H1 (cell line): ENCODE measurements around the gene MASP1. TPM values are rescaled to one million over a fixed set of nuclear protein-coding genes. Genes with fewer than 3 reads are reported as not detected.

Experiments used
- CTCF ChIA-PET: fragments of 300-600 bp; sonication (Branson Sonifier 250); formaldehyde crosslinking; loops from one replicate; lab custom pipeline; 2021; ENCODE audit not compliant: partially characterized antibody; lab: Charles Lee
- POLR2A ChIA-PET: fragments of 300-600 bp; sonication (Branson Sonifier 250); formaldehyde crosslinking; loops from one replicate; lab custom pipeline; 2021; ENCODE audit warnings: inconsistent platforms; ENCODE audit not compliant: partially characterized antibody; lab: Charles Lee
- DNase-seq, 2 experiments: peaks; one replicate each; pipeline versions ENCODE4 v3.0.0 to v3.0.0-alpha.2; 2010 to 2022; ENCODE audit warnings: low spot score in 2 of 2, low read depth in 1 of 2, mixed read lengths in 1 of 2
- FAIRE-seq: peaks from 2 replicates; lab custom pipeline; 2011; peaks lifted over from hg19 to GRCh38; lab: Jason Lieb, UNC
- H2AFZ ChIP-seq: 2 replicates; pipeline ENCODE4 v1.8.1; 2012; ENCODE audit warnings: low read length, inconsistent platforms
- H2AK5ac ChIP-seq: 2 replicates; pipeline ENCODE4 v1.6.1; 2013; ENCODE audit warnings: low read depth, low read length
- H2BK120ac ChIP-seq: replicated peaks from 2 replicates; pipeline ENCODE3; 2013; ENCODE audit warnings: low read depth, low read length, inconsistent platforms
- H2BK12ac ChIP-seq: 2 replicates; pipeline ENCODE4 v1.6.1; 2013; ENCODE audit warnings: low read depth, low read length
- H2BK15ac ChIP-seq: 2 replicates; pipeline ENCODE4 v1.6.1; 2013; ENCODE audit warnings: low read length
- H2BK20ac ChIP-seq: 2 replicates; pipeline ENCODE4 v1.6.1; 2013; ENCODE audit warnings: low read length
- H2BK5ac ChIP-seq: 2 replicates; pipeline ENCODE4 v1.6.1; 2013; ENCODE audit warnings: low read depth, low read length
- H3K14ac ChIP-seq: 2 replicates; pipeline ENCODE4 v1.6.1; 2013; ENCODE audit warnings: inconsistent platforms; ENCODE audit not compliant: insufficient read length
- H3K18ac ChIP-seq: 2 replicates; pipeline ENCODE4 v1.6.1; 2013; ENCODE audit warnings: low read length; ENCODE audit errors: extremely low read depth
- H3K23ac ChIP-seq: 2 replicates; pipeline ENCODE4 v1.6.1; 2013; ENCODE audit warnings: inconsistent platforms; ENCODE audit not compliant: insufficient read length
- H3K23me2 ChIP-seq: 2 replicates; pipeline ENCODE4 v1.6.1; 2013; ENCODE audit warnings: low read depth, low read length
- H3K27ac ChIP-seq: 2 replicates; pipeline ENCODE4 v1.6.1; 2011; ENCODE audit warnings: low read depth, low read length, inconsistent platforms
- H3K27me3 ChIP-seq, 4 experiments: replicated peaks in 1 of 4; 1 replicate in 1 of 4; 2 replicates in 3 of 4; pipeline versions ENCODE4 v1.6.1 to v1.8.1; 2011 to 2013; ENCODE audit warnings: low read length in 3 of 4, mild to moderate bottlenecking in 3 of 4, inconsistent platforms in 2 of 4, mixed read lengths in 2 of 4, moderate library complexity in 1 of 4; ENCODE audit not compliant: control insufficient read depth in 3 of 4, insufficient read depth in 3 of 4; ENCODE audit errors: extremely low read depth in 1 of 4
- H3K36me3 ChIP-seq, 4 experiments: 2 replicates each; pipeline versions ENCODE4 v1.6.1 to v1.8.1; 2011 to 2013; ENCODE audit warnings: mild to moderate bottlenecking in 4 of 4, low read length in 3 of 4, moderate library complexity in 2 of 4, control low read depth in 1 of 4, inconsistent platforms in 1 of 4; ENCODE audit not compliant: insufficient read depth in 4 of 4, control insufficient read depth in 2 of 4
- H3K4ac ChIP-seq: replicated peaks from 2 replicates; pipeline ENCODE3; 2013; ENCODE audit warnings: low read length, low read depth, mixed read lengths, inconsistent platforms; ENCODE audit not compliant: insufficient read length
- H3K4me1 ChIP-seq, 4 experiments: replicated peaks in 1 of 4; 1 replicate in 1 of 4; 2 replicates in 3 of 4; pipeline versions ENCODE4 v1.6.1 to v1.8.1; 2011 to 2013; ENCODE audit warnings: low read length in 3 of 4, inconsistent platforms in 2 of 4, mixed read lengths in 1 of 4; ENCODE audit not compliant: insufficient read depth in 4 of 4, control insufficient read depth in 3 of 4
- H3K4me2 ChIP-seq, 2 experiments: 2 replicates each; pipeline versions ENCODE4 v1.6.1 to v1.8.1; 2011 to 2013; ENCODE audit warnings: low read depth in 2 of 2, low read length in 2 of 2, control low read depth in 1 of 2, inconsistent platforms in 1 of 2, mild to moderate bottlenecking in 1 of 2; ENCODE audit not compliant: insufficient read depth in 1 of 2
- H3K4me3 ChIP-seq, 4 experiments: fragments of 200-600, 300-600 bp in 1 of 4; sonication (generic), shearing (Covaris generic), sonication (Bioruptor Twin) in 1 of 4; 2 replicates each; pipeline versions ENCODE4 v1.5.1 to v1.8.1; 2011 to 2016; ENCODE audit warnings: low read length in 4 of 4, low read depth in 3 of 4, control low read depth in 2 of 4, inconsistent platforms in 2 of 4, mild to moderate bottlenecking in 2 of 4, mixed read lengths in 1 of 4, moderate library complexity in 1 of 4; ENCODE audit not compliant: insufficient read depth in 2 of 4; ENCODE audit errors: extremely low read depth in 1 of 4
- H3K56ac ChIP-seq: replicated peaks from 2 replicates; pipeline ENCODE3; 2013; ENCODE audit warnings: low read depth, mild to moderate bottlenecking, mixed read lengths, low read length, inconsistent platforms; ENCODE audit not compliant: insufficient read length
- H3K79me1 ChIP-seq: 2 replicates; pipeline ENCODE4 v1.6.1; 2013; ENCODE audit warnings: low read depth, low read length, control low read depth
- H3K79me2 ChIP-seq, 2 experiments: 2 replicates each; pipeline versions ENCODE4 v1.6.1 to v1.8.1; 2012 to 2013; ENCODE audit warnings: low read length in 2 of 2, mild to moderate bottlenecking in 2 of 2, inconsistent platforms in 1 of 2; ENCODE audit not compliant: insufficient read depth in 2 of 2, control insufficient read depth in 1 of 2
- H3K9ac ChIP-seq, 4 experiments: replicated peaks in 1 of 4; 1 replicate in 1 of 4; 2 replicates in 3 of 4; pipeline versions ENCODE4 v1.6.1 to v1.8.1; 2011 to 2013; ENCODE audit warnings: low read depth in 3 of 4, low read length in 3 of 4, control low read depth in 2 of 4, mild to moderate bottlenecking in 2 of 4, moderate library complexity in 2 of 4, inconsistent platforms in 1 of 4; ENCODE audit errors: extremely low read depth in 1 of 4
- H3K9me3 ChIP-seq, 2 experiments: 2 replicates each; pipeline versions ENCODE4 v1.6.1 to v1.8.1; 2012 to 2013; ENCODE audit warnings: mild to moderate bottlenecking in 2 of 2, moderate library complexity in 2 of 2, control low read depth in 1 of 2, inconsistent platforms in 1 of 2, low read depth in 1 of 2, low read length in 1 of 2, mixed read lengths in 1 of 2; ENCODE audit not compliant: insufficient read depth in 2 of 2
- H4K20me1 ChIP-seq, 2 experiments: replicated peaks in 1 of 2; 2 replicates each; pipeline versions ENCODE3 to v1.8.1; 2011 to 2013; ENCODE audit warnings: inconsistent platforms in 2 of 2, low read length in 2 of 2, mild to moderate bottlenecking in 1 of 2; ENCODE audit not compliant: insufficient read depth in 2 of 2, control insufficient read depth in 1 of 2
- H4K5ac ChIP-seq: 2 replicates; pipeline ENCODE4 v1.6.1; 2013; ENCODE audit warnings: low read length, low read depth, mixed read lengths, inconsistent platforms; ENCODE audit not compliant: insufficient read length
- H4K8ac ChIP-seq: 2 replicates; pipeline ENCODE4 v1.8.0; 2013; ENCODE audit warnings: mild to moderate bottlenecking, moderate library complexity, low read length, inconsistent platforms; ENCODE audit not compliant: insufficient read depth; ENCODE audit errors: extremely low read depth
- H4K91ac ChIP-seq: replicated peaks from 2 replicates; pipeline ENCODE3; 2013; ENCODE audit warnings: low read length, mixed read lengths, inconsistent platforms; ENCODE audit not compliant: insufficient read length
- CBX5 ChIP-seq: fragments of 300-800, 300-1000 bp; sonication (generic); IDR thresholded peaks from 2 replicates; pipeline ENCODE4 v1.7.1; 2016; ENCODE audit warnings: antibody characterized with exemption, low read length, low read depth
- SIRT6 ChIP-seq: IDR thresholded peaks from one replicate; pipeline ENCODE4 v1.7.1; 2012; ENCODE audit warnings: low read length, inconsistent platforms
- SP1 ChIP-seq: IDR thresholded peaks from 2 replicates; pipeline ENCODE4 v1.6.1; 2011; ENCODE audit warnings: low read depth, low read length
- TAF1 ChIP-seq: IDR thresholded peaks from 2 replicates; pipeline ENCODE4 v1.6.1; 2011; ENCODE audit warnings: mild to moderate bottlenecking, low read depth, low read length
- TCF12 ChIP-seq: IDR thresholded peaks from 2 replicates; pipeline ENCODE4 v1.6.1; 2011; ENCODE audit warnings: low read depth, mild to moderate bottlenecking, low read length
- WGBS, 2 experiments: shearing (Covaris generic) in 1 of 2; methylation state at CpG; one replicate each; pipeline versions ENCODE4 v1.1.6 to v1.1.7; 2013 to 2015; ENCODE audit warnings: low lambda C conversion rate in 2 of 2, mixed read lengths in 2 of 2, inconsistent platforms in 1 of 2, low coverage in 1 of 2, missing lambda C conversion rate in 1 of 2; ENCODE audit not compliant: insufficient replicate concordance in 2 of 2, insufficient coverage in 1 of 2, insufficient read length in 1 of 2; ENCODE audit errors: extremely low coverage in 1 of 2, missing lambda C conversion rate in 1 of 2; 5-methylcytosine and 5-hydroxymethylcytosine counted together
- polyA plus RNA-seq, 7 experiments: library from polyadenylated mRNA; depleted of rRNA in 3 of 7; stranded (reverse) in 5 of 7; unstranded in 2 of 7; fragments of >200 nt in 5 of 7; fragments of 200-250 nt in 2 of 7; gene quantifications; 1 replicate in 5 of 7; 2 replicates in 1 of 7; 4 replicates in 1 of 7; pipeline versions ENCODE4 v1.2.1 to v1.2.3, GENCODE V29; 2011 to 2013; ENCODE audit warnings: missing spikeins in 2 of 7, mixed read lengths in 2 of 7
- total RNA-seq: library from RNA; stranded (reverse); fragmentation: NEBNext Ultra II Directional; extraction: Animal tissue kit (Norgen Biotek cat#: 25700); gene quantifications from 2 replicates; pipeline ENCODE4 v1.2.1, GENCODE V29; 2021

Gene MASP1
- total and polyA plus RNA-seq, 2 of the 8 experiments (the other 6 are each of a cell fraction or from before 2014, with no cell fraction given) = 2.7 to 3.5 TPM

DNA sequence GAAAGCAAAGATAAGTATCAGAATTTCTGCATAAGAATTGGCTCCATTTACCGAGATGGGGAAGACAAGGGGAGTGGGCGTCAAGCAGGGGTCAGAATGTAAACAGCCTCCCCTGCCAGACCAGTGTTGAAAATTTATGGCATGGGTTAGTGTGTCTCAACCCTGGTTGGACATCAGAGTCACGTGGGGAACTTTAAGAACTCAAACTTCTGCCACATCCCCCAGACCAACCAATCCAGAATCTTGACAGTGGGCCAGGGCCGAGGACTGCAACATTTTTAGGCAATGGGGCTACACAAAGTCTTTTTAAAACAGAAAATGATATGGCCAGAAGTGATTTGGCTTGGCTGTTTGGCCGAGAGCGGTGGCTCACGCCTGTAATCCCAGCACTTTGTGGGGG, 14.3 kb upstream of the MASP1 start:
- H2BK120ac ChIP-seq = no peak overlapping the region
- TF ChIP-seq TCF12 (no peak), CBX5 (no peak), TAF1 (no peak), SIRT6 (no peak), SP1 (no peak)

More for the DNA sequence above, 14.3 kb upstream of the MASP1 start:
- Histone ChIP-seq H2BK15ac (no peak overlapping the region), H3K27ac (no peak overlapping the region), H2BK12ac (no peak overlapping the region), H2AFZ (peak overlapping the region; percentile 34; the same call in 1 of the 2 replicates), H2AK5ac (no peak overlapping the region), H3K4me3 (no peak overlapping the region), H4K91ac (no peak overlapping the region), H3K79me1 (no peaks in the 10 kb centered on the region), H3K4me2 (no peak overlapping the region), H3K27me3 (no peaks in the 10 kb centered on the region), H3K79me2 (no peaks in the 10 kb centered on the region), H3K4me1 (no peaks in the 10 kb centered on the region; a peak in 1 of 7 replicates), H3K4ac (no peak overlapping the region), H3K9me3 (no peaks in the 10 kb centered on the region), H3K9ac (no peak overlapping the region), H3K18ac (no peak overlapping the region; the same call in 1 of the 2 replicates), H3K36me3 (no peaks in the 10 kb centered on the region), H2BK20ac (peak overlapping the region; percentile 3; the same call in 1 of the 2 replicates), H3K56ac (no peak overlapping the region), H3K14ac (no peak overlapping the region), H4K5ac (no peak overlapping the region), H2BK5ac (no peak overlapping the region), H4K20me1 (no peaks in the 10 kb centered on the region), H3K23me2 (no peaks in the 10 kb centered on the region), H4K8ac (no peak overlapping the region), H3K23ac (no peak overlapping the region)
- DNase-seq (no peak), FAIRE-seq (no peak)
- POLR2A ChIA-PET = no interaction called here
- WGBS, 2 experiments = 91% methylated on average over 7 of the region's 7 CpGs; no CpG with 5 or more reads in 1 of the 2 experiments
- CTCF ChIA-PET = interaction anchor here (1.1 to 6.6 kb wide), 8 partner anchors 11 to 373 kb away, joined by 3 to 78 read pairs (median 4); no protein-coding TSS in a partner anchor
